Thoracic aorta (tissue), 2 donors: Measurements from ENCODE around the gene CANT1. TPM values are rescaled to one million over a fixed set of nuclear protein-coding genes. Genes with fewer than 3 reads are reported as not detected.

Source experiments
- ATAC-seq: fragments of 150-250 bp; one replicate; pipeline ENCODE4 v1.8.0; 2017; ENCODE audit warnings: low read depth; ENCODE audit not compliant: insufficient number of reproducible peaks, low FRiP score
- DNase-seq: peaks from one replicate; pipeline ENCODE4 v3.0.0-alpha.2; 2020; ENCODE audit warnings: low spot score
- H3K27ac ChIP-seq, 2 donors: fragments of 200-600 bp; sonication (generic); 1 replicate in 1 of 2; 2 replicates in 1 of 2; pipeline ENCODE4 v1.5.1; 2016; ENCODE audit warnings: mild to moderate bottlenecking in 2 of 2, moderate library complexity in 2 of 2
- H3K27me3 ChIP-seq: fragments of 200-600 bp; sonication (generic); replicated peaks from 2 replicates; pipeline ENCODE4 v1.6.0; 2016; ENCODE audit warnings: mild to moderate bottlenecking; ENCODE audit not compliant: insufficient read depth
- H3K36me3 ChIP-seq: fragments of 200-600 bp; sonication (generic); one replicate; pipeline ENCODE4 v1.5.1; 2016
- H3K4me1 ChIP-seq, 2 donors: fragments of 200-600 bp; sonication (generic); 1 replicate in 1 of 2; 2 replicates in 1 of 2; pipeline versions ENCODE4 v1.5.1 to v1.6.0; 2016; ENCODE audit warnings: low read depth in 2 of 2, mild to moderate bottlenecking in 1 of 2; ENCODE audit not compliant: control insufficient read depth in 1 of 2
- H3K4me3 ChIP-seq: fragments of 200-600 bp; sonication (generic); 2 replicates; pipeline ENCODE4 v1.5.1; 2016; ENCODE audit warnings: mild to moderate bottlenecking
- H3K9me3 ChIP-seq: fragments of 200-600 bp; sonication (generic); 2 replicates; pipeline ENCODE4 v1.5.1; 2016
- CTCF ChIP-seq: fragments of 200-600 bp; sonication (generic); IDR thresholded peaks from one replicate; pipeline ENCODE4 v1.5.1; 2019; ENCODE audit warnings: antibody characterized with exemption
- total RNA-seq, 2 donors: library from RNA; depleted of rRNA; stranded (reverse); fragments of >200 nt; gene quantifications; one replicate each; pipeline versions ENCODE4 v1.1.0 to v1.2.3, GENCODE V29; 2016

Gene CANT1
- total RNA-seq, 2 donors from 2014 or later, result 21.4 to 41.0 TPM

GRCh38 chr17:78956254-78956653 lies 53.3 kb downstream of the CANT1 start:
- DNase-seq (no peak), ATAC-seq (no peak)
- Histone ChIP-seq H3K27me3 (no peaks in the 10 kb centered on the region), H3K27ac (no peak overlapping the region), H3K36me3 (no peaks in the 10 kb centered on the region), H3K9me3 (no peaks in the 10 kb centered on the region), H3K4me1 (no peaks in the 10 kb centered on the region), H3K4me3 (no peak overlapping the region)
- TF ChIP-seq CTCF, result no peak

GRCh38 chr17:78954684-78955083 lies 54.9 kb downstream of the CANT1 start:
- no peaks in the 10 kb centered on the region for H3K27me3 ChIP-seq
- TF ChIP-seq CTCF, result no peak
- H3K4me1 ChIP-seq, result no peaks in the 10 kb centered on the region
- no peak overlapping the region for H3K27ac ChIP-seq
- DNase-seq, result no peak
- no peaks in the 10 kb centered on the region for H3K36me3 ChIP-seq
- H3K4me3 ChIP-seq, result no peak overlapping the region
- peaks cover 6% of the 10 kb centered on the region for H3K9me3 ChIP-seq
- no peak for ATAC-seq

- H3K36me3 ChIP-seq, result no peaks in the 10 kb centered on the region
- no peak for TF ChIP-seq CTCF
- DNase-seq, result no peak
- H3K4me3 ChIP-seq, result no peak overlapping the region
- no peak for ATAC-seq
- peaks cover 6% of the 10 kb centered on the region for H3K9me3 ChIP-seq
- H3K4me1 ChIP-seq, result no peaks in the 10 kb centered on the region
- no peak overlapping the region for H3K27ac ChIP-seq
- H3K27me3 ChIP-seq, result no peaks in the 10 kb centered on the region
Observed at GRCh38 chr17:78953356-78954350, 55.9 kb downstream of the CANT1 start.

GRCh38 chr17:78952706-78953105 lies 56.9 kb downstream of the CANT1 start:
- DNase-seq, result no peak
- no peak for ATAC-seq

More at GRCh38 chr17:78952706-78953105, 56.9 kb downstream of the CANT1 start:
- no peak overlapping the region for H3K4me3 ChIP-seq
- H3K27ac ChIP-seq, result no peak overlapping the region
- no peaks in the 10 kb centered on the region for H3K36me3 ChIP-seq
- TF ChIP-seq CTCF, result no peak
- H3K27me3 ChIP-seq, result no peaks in the 10 kb centered on the region
- H3K9me3 ChIP-seq, result peaks cover 6% of the 10 kb centered on the region
- H3K4me1 ChIP-seq, result no peaks in the 10 kb centered on the region
